OCI-LY1 (cell line): ENCODE measurements around the gene RAD21L1.

ENCODE experiments used
- H2AFZ ChIP-seq: fragments of 200-600 bp; sonication (generic), shearing (Covaris generic); 2 replicates; pipeline ENCODE4 v1.6.0; 2014; ENCODE audit warnings: antibody characterized with exemption, mild to moderate bottlenecking, low read length
- H3F3A ChIP-seq: fragments of 200-600 bp; sonication (generic), shearing (Covaris generic); 2 replicates; pipeline ENCODE4 v1.6.0; 2014; ENCODE audit warnings: mild to moderate bottlenecking, antibody characterized with exemption, low read length, moderate library complexity; ENCODE audit not compliant: insufficient read depth
- H3K27ac ChIP-seq: fragments of 200-600 bp; sonication (generic); 2 replicates; pipeline ENCODE4 v1.5.1; 2014; ENCODE audit warnings: low read length, mixed run types, mild to moderate bottlenecking, low read depth; ENCODE audit not compliant: poor library complexity, severe bottlenecking
- H3K27me3 ChIP-seq: fragments of 200-600 bp; sonication (generic); 2 replicates; pipeline ENCODE4 v1.6.0; 2014; ENCODE audit warnings: antibody characterized with exemption, mild to moderate bottlenecking, low read length, moderate library complexity; ENCODE audit not compliant: insufficient read depth
- H3K36me3 ChIP-seq: fragments of 200-600 bp; sonication (generic); 2 replicates; pipeline ENCODE4 v1.6.1; 2014; ENCODE audit warnings: mild to moderate bottlenecking, antibody characterized with exemption, low read length, moderate library complexity, mixed read lengths; ENCODE audit not compliant: insufficient read depth
- H3K4me1 ChIP-seq: fragments of 200-600 bp; sonication (generic); 2 replicates; pipeline ENCODE4 v1.5.1; 2014; ENCODE audit warnings: mild to moderate bottlenecking, low read length, moderate library complexity; ENCODE audit not compliant: insufficient read depth, severe bottlenecking
- H3K4me2 ChIP-seq: fragments of 200-600 bp; sonication (generic), shearing (Covaris generic); 2 replicates; pipeline ENCODE4 v1.6.1; 2014; ENCODE audit warnings: low read length
- H3K4me3 ChIP-seq: fragments of 200-600 bp; sonication (generic); 2 replicates; pipeline ENCODE4 v1.5.1; 2014; ENCODE audit warnings: low read length, low read depth, mild to moderate bottlenecking, mixed read lengths; ENCODE audit not compliant: poor library complexity, severe bottlenecking
- H3K79me2 ChIP-seq: fragments of 200-600 bp; shearing (Covaris generic); 2 replicates; pipeline ENCODE4 v1.6.1; 2016; ENCODE audit warnings: mixed run types, low read length, mixed read lengths; ENCODE audit not compliant: insufficient read depth
- H3K9ac ChIP-seq: fragments of 200-600 bp; sonication (generic), shearing (Covaris generic); 2 replicates; pipeline ENCODE4 v1.6.1; 2014; ENCODE audit warnings: mild to moderate bottlenecking, low read length, mixed read lengths
- H3K9me2 ChIP-seq: fragments of 200-600 bp; sonication (generic), shearing (Covaris generic); 2 replicates; pipeline ENCODE4 v1.6.1; 2014; ENCODE audit warnings: low read depth, mild to moderate bottlenecking, low read length, mixed read lengths
- H3K9me3 ChIP-seq: fragments of 200-600 bp; shearing (Covaris generic); 2 replicates; pipeline ENCODE4 v1.6.1; 2014; ENCODE audit warnings: low read length, mixed read lengths
- H4K20me1 ChIP-seq: fragments of 200-600 bp; sonication (generic), shearing (Covaris generic); 2 replicates; pipeline ENCODE4 v1.6.0; 2016; ENCODE audit warnings: mild to moderate bottlenecking, low read length; ENCODE audit not compliant: insufficient read depth
- CTCF ChIP-seq: fragments of 200-600 bp; sonication (generic), shearing (Covaris generic); IDR thresholded peaks from 2 replicates; pipeline ENCODE4 v1.5.1; 2017; ENCODE audit warnings: mild to moderate bottlenecking, antibody characterized with exemption, low read length, moderate library complexity, mixed read lengths
- EZH2 ChIP-seq: fragments of 200-600 bp; sonication (generic), shearing (Covaris generic); IDR thresholded peaks from 2 replicates; pipeline ENCODE4 v1.8.0; 2017; ENCODE audit warnings: borderline replicate concordance, mixed run types, mild to moderate bottlenecking, antibody characterized with exemption, low read length, moderate library complexity, mixed read lengths

RAD21L1 gene

GRCh38 chr20:1188347-1188746 lies 37.5 kb upstream of the RAD21L1 start:
- Histone ChIP-seq H3K4me3 (no peak overlapping the region), H3K9me2 (no peaks in the 10 kb centered on the region), H3K9me3 (no peaks in the 10 kb centered on the region), H3K4me1 (no peaks in the 10 kb centered on the region), H3K36me3 (no peaks in the 10 kb centered on the region), H3K9ac (no peak overlapping the region), H3K27ac (no peak overlapping the region), H3F3A (no peaks in the 10 kb centered on the region), H4K20me1 (no peaks in the 10 kb centered on the region), H3K27me3 (no peaks in the 10 kb centered on the region), H3K79me2 (no peaks in the 10 kb centered on the region), H2AFZ (no peak overlapping the region), H3K4me2 (no peak overlapping the region)
- TF ChIP-seq CTCF, result no peak
- TF ChIP-seq EZH2, result no peak

DNA sequence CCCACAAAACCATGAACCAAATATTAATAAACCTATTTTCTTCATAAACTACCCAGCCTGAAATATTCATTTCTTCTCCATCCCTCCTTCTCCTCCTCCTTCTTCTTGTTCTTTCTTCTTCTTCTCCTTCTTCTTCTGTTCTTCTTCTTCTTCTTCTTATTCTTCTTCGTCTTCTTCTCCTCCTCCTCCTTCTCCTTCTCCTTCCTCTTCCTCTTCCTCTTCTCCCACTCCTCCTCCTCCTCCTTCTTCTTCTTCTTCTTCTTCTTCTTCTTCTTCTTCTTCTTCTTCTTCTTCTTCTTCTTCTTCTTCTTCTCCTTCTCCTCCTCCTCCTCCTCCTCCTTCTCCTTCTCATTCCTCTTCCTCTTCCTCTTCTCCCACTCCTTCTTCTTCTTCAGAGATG lies 36.0 kb upstream of the RAD21L1 start:
- no peak overlapping the region for H2AFZ ChIP-seq
- H3K4me2 ChIP-seq, result no peak overlapping the region
- H3K27me3 ChIP-seq, result no peaks in the 10 kb centered on the region
- no peaks in the 10 kb centered on the region for H3K79me2 ChIP-seq
- no peaks in the 10 kb centered on the region for H3K36me3 ChIP-seq
- no peak overlapping the region for H3K9ac ChIP-seq
- no peak overlapping the region for H3K4me3 ChIP-seq
- TF ChIP-seq CTCF (no peak), EZH2 (no peak)
- no peaks in the 10 kb centered on the region for H4K20me1 ChIP-seq
- no peaks in the 10 kb centered on the region for H3K9me2 ChIP-seq
- H3K4me1 ChIP-seq, result no peaks in the 10 kb centered on the region
- no peak overlapping the region for H3K27ac ChIP-seq
- no peaks in the 10 kb centered on the region for H3F3A ChIP-seq
- no peaks in the 10 kb centered on the region for H3K9me3 ChIP-seq

DNA sequence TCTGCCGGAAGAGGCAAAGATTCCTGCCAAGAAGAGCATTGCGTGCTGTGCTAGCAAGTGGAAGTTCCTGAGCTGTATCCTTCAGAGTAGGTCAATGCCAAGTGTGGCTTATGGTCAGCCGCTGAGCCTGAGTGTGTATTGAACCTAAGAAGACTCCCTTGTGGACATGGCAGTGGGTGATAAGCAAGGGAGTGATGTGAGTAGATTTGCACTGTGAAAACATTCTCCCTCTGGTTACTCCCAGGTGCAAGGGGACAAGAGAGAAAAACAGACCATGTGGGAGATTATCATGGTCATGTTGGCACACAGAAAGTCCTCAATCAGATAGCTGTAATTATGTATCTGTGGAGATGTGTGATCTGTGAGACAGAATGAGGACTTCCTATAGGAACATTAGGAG lies 35.0 kb upstream of the RAD21L1 start:
- Histone ChIP-seq H3K27me3 (no peaks in the 10 kb centered on the region), H3K4me1 (no peaks in the 10 kb centered on the region), H4K20me1 (no peaks in the 10 kb centered on the region), H3K9ac (no peak overlapping the region), H3K79me2 (no peaks in the 10 kb centered on the region), H3K36me3 (no peaks in the 10 kb centered on the region), H2AFZ (no peak overlapping the region), H3K9me3 (no peaks in the 10 kb centered on the region), H3K27ac (no peak overlapping the region), H3F3A (no peaks in the 10 kb centered on the region), H3K4me2 (no peak overlapping the region), H3K9me2 (no peaks in the 10 kb centered on the region), H3K4me3 (no peak overlapping the region)
- no peak for TF ChIP-seq EZH2
- TF ChIP-seq CTCF, result no peak
